HL-60 (cell line): Measurements from ENCODE around the gene TRABD2B.

Experiments
- DNase-seq, 2 experiments: peaks; one replicate each; pipeline ENCODE4 v3.0.0-alpha.2; 2010 to 2020; ENCODE audit warnings: low read depth in 1 of 2, low spot score in 1 of 2
- H3K27ac ChIP-seq: fragments of 250-450 bp; sonication (Bioruptor Pico); replicated peaks from 2 replicates; pipeline ENCODE4 v1.5.1; 2020; ENCODE audit warnings: mild to moderate bottlenecking, moderate library complexity
- H3K27me3 ChIP-seq: fragments of 250-450 bp; sonication (Bioruptor Pico); 2 replicates; pipeline ENCODE4 v1.5.1; 2021; ENCODE audit warnings: mild to moderate bottlenecking, moderate library complexity; ENCODE audit not compliant: insufficient read depth, poor library complexity, severe bottlenecking
- H3K4me3 ChIP-seq: replicated peaks from 2 replicates; pipeline ENCODE4 v1.5.1; 2011; ENCODE audit warnings: mild to moderate bottlenecking, control low read depth, low read length; ENCODE audit not compliant: insufficient read depth
- GABPA ChIP-seq: IDR thresholded peaks from 2 replicates; pipeline ENCODE4 v1.6.1; 2012; ENCODE audit warnings: low read depth
- POLR2AphosphoS5 ChIP-seq: IDR thresholded peaks from 2 replicates; pipeline ENCODE4 v1.6.1; 2012; ENCODE audit warnings: low read depth
- SPI1 ChIP-seq: IDR thresholded peaks from 2 replicates; pipeline ENCODE4 v1.6.1; 2012; ENCODE audit warnings: low read depth, mild to moderate bottlenecking, borderline replicate concordance
- TF ChIP-seq, protein P1 (sequence below): IDR thresholded peaks from 2 replicates; pipeline ENCODE4 v1.6.1; 2012; ENCODE audit warnings: low read depth; ENCODE audit not compliant: insufficient replicate concordance
- TF ChIP-seq, protein P2 (sequence below): IDR thresholded peaks from one replicate; pipeline ENCODE4 v1.5.1; 2011; ENCODE audit warnings: low read length, control low read depth, inconsistent platforms; ENCODE audit not compliant: insufficient read depth

TRABD2B gene

DNA sequence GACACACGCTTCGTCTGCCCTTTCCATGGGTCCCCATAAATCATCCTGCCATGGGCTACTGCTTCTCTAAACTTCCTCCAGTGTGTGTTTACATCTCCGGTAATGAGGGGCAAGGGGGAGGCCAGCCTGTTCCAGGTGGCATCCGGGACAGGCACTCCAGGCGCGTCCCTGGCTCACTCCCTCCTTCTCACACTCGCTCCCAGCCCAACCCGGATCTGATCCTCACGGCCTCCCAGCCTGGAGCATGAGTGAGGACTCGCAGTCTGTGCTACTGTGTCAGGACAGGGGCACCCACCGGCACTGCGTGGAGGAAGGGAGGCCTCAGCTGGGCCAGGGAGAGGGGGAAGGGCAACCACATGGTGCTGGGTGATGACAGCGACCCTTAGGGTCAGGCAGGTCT lies 225.4 kb downstream of the TRABD2B start:
- peaks cover 5% of the 10 kb centered on the region for H3K27me3 ChIP-seq
- DNase-seq = no peak
- H3K27ac ChIP-seq = no peak overlapping the region
- H3K4me3 ChIP-seq = no peak overlapping the region
- TF ChIP-seq, protein P1, sequence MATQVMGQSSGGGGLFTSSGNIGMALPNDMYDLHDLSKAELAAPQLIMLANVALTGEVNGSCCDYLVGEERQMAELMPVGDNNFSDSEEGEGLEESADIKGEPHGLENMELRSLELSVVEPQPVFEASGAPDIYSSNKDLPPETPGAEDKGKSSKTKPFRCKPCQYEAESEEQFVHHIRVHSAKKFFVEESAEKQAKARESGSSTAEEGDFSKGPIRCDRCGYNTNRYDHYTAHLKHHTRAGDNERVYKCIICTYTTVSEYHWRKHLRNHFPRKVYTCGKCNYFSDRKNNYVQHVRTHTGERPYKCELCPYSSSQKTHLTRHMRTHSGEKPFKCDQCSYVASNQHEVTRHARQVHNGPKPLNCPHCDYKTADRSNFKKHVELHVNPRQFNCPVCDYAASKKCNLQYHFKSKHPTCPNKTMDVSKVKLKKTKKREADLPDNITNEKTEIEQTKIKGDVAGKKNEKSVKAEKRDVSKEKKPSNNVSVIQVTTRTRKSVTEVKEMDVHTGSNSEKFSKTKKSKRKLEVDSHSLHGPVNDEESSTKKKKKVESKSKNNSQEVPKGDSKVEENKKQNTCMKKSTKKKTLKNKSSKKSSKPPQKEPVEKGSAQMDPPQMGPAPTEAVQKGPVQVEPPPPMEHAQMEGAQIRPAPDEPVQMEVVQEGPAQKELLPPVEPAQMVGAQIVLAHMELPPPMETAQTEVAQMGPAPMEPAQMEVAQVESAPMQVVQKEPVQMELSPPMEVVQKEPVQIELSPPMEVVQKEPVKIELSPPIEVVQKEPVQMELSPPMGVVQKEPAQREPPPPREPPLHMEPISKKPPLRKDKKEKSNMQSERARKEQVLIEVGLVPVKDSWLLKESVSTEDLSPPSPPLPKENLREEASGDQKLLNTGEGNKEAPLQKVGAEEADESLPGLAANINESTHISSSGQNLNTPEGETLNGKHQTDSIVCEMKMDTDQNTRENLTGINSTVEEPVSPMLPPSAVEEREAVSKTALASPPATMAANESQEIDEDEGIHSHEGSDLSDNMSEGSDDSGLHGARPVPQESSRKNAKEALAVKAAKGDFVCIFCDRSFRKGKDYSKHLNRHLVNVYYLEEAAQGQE = no peak
- TF ChIP-seq, protein P2, sequence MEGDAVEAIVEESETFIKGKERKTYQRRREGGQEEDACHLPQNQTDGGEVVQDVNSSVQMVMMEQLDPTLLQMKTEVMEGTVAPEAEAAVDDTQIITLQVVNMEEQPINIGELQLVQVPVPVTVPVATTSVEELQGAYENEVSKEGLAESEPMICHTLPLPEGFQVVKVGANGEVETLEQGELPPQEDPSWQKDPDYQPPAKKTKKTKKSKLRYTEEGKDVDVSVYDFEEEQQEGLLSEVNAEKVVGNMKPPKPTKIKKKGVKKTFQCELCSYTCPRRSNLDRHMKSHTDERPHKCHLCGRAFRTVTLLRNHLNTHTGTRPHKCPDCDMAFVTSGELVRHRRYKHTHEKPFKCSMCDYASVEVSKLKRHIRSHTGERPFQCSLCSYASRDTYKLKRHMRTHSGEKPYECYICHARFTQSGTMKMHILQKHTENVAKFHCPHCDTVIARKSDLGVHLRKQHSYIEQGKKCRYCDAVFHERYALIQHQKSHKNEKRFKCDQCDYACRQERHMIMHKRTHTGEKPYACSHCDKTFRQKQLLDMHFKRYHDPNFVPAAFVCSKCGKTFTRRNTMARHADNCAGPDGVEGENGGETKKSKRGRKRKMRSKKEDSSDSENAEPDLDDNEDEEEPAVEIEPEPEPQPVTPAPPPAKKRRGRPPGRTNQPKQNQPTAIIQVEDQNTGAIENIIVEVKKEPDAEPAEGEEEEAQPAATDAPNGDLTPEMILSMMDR = no peak
- no peak for TF ChIP-seq POLR2AphosphoS5
- no peak for TF ChIP-seq GABPA
- no peak for TF ChIP-seq SPI1

DNA sequence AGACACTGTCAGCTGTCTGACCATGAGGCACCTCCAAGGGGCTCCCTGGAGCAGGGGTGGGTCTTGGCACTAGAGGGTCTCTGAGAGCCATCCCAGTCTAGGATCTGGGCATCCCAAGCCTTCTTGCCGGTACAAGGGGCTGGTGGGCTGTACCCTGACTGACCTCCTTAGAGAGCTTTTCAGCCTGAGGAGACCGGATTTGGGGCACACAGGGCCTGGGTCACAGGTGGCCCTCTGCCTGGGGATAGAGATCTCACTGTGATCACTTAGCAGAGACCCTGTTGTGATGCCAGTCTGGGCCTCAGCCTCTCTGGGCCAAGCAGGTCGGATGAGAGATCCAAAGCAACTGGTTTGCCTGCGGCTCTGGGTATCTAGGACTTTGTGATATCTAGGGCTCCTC lies 227.2 kb downstream of the TRABD2B start:
- H3K27me3 ChIP-seq = peaks cover 5% of the 10 kb centered on the region
- no peak overlapping the region for H3K4me3 ChIP-seq
- no peak for DNase-seq
- no peak for TF ChIP-seq SPI1
- TF ChIP-seq, protein P2 = no peak
- no peak for TF ChIP-seq GABPA
- TF ChIP-seq POLR2AphosphoS5 = no peak
- TF ChIP-seq, protein P1 = no peak
- H3K27ac ChIP-seq = no peak overlapping the region

DNA sequence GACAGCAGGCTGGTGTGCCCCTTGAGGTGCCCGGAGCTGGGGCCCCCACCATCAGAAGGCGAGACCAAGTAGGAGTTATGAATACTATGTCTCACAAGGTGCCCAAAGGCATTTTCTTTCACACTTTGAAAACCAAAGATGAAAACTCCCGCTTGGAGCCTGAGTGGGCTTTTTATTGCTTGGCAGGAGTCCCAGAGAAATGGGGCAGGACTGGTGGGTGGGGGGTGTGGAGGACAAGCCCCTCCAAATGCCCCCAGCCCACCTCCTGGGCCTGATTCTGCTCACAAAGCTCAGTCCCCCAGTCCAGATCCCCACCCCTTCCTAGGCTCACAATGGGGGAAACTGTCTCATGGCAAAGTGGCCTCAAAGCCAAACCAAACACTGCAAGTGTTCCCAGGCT lies 227.9 kb downstream of the TRABD2B start:
- no peak for TF ChIP-seq SPI1
- TF ChIP-seq, protein P1 = no peak
- no peak for TF ChIP-seq GABPA
- TF ChIP-seq, protein P2 = no peak
- TF ChIP-seq POLR2AphosphoS5 = no peak
- Histone ChIP-seq H3K4me3 (no peak overlapping the region), H3K27me3 (peaks cover 4% of the 10 kb centered on the region), H3K27ac (no peak overlapping the region)
- no peak for DNase-seq
